Smooth muscle cell (in vitro differentiated cells): ENCODE data around the gene PTPRN2. TPM values are rescaled to one million over a fixed set of nuclear protein-coding genes. Genes with fewer than 3 reads are reported as not detected.

Experiments
- DNase-seq: peaks from one replicate; lab custom pipeline; 2025; ENCODE audit not compliant: unreplicated experiment; lab: John Stamatoyannopoulos, UW
- H2AFZ ChIP-seq: fragments of 200-600 bp; sonication (generic); 2 replicates; pipeline ENCODE4 v1.6.0; 2016; ENCODE audit warnings: antibody characterized with exemption, low read depth, mild to moderate bottlenecking
- H3F3A ChIP-seq: fragments of 200-600 bp; sonication (generic); 2 replicates; pipeline ENCODE4 v1.6.0; 2017; ENCODE audit warnings: antibody characterized with exemption, low read depth
- H3K27ac ChIP-seq: fragments of 200-600 bp; sonication (generic); 2 replicates; pipeline ENCODE4 v1.5.1; 2016; ENCODE audit warnings: low read depth, mild to moderate bottlenecking
- H3K27me3 ChIP-seq: fragments of 200-600 bp; sonication (generic); 2 replicates; pipeline ENCODE4 v1.6.1; 2016; ENCODE audit warnings: low read depth, mild to moderate bottlenecking
- H3K36me3 ChIP-seq: fragments of 200-600 bp; sonication (generic); 2 replicates; pipeline ENCODE4 v1.5.1; 2016; ENCODE audit warnings: low read depth
- H3K4me1 ChIP-seq: fragments of 200-600 bp; sonication (generic); 2 replicates; pipeline ENCODE4 v1.5.1; 2016; ENCODE audit warnings: low read depth
- H3K4me2 ChIP-seq: fragments of 200-600 bp; sonication (generic); 2 replicates; pipeline ENCODE4 v1.6.0; 2016; ENCODE audit warnings: mild to moderate bottlenecking
- H3K4me3 ChIP-seq: fragments of 200-600 bp; sonication (generic); 2 replicates; pipeline ENCODE4 v1.5.1; 2016; ENCODE audit warnings: mild to moderate bottlenecking
- H3K79me2 ChIP-seq: fragments of 200-600 bp; sonication (generic); 2 replicates; pipeline ENCODE4 v1.6.0; 2016; ENCODE audit warnings: low read depth, mild to moderate bottlenecking
- H3K9ac ChIP-seq: fragments of 200-600 bp; sonication (generic); 2 replicates; pipeline ENCODE4 v1.6.0; 2016; ENCODE audit warnings: low read depth
- H3K9me3 ChIP-seq: fragments of 200-600 bp; sonication (generic); replicated peaks from 2 replicates; pipeline ENCODE4 v1.5.1; 2016; ENCODE audit warnings: low read depth
- H4K20me1 ChIP-seq: fragments of 200-600 bp; sonication (generic); 2 replicates; pipeline ENCODE4 v1.6.0; 2016; ENCODE audit warnings: low read depth
- CTCF ChIP-seq: fragments of 200-600 bp; sonication (generic); IDR thresholded peaks from 2 replicates; pipeline ENCODE4 v1.5.1; 2017; ENCODE audit warnings: borderline replicate concordance, mild to moderate bottlenecking, antibody characterized with exemption; ENCODE audit not compliant: insufficient read depth, poor library complexity, severe bottlenecking
- WGBS: methylation state at CpG from one replicate; pipeline ENCODE4 v1.1.7; 2016; ENCODE audit warnings: low lambda C conversion rate; 5-methylcytosine and 5-hydroxymethylcytosine counted together
- polyA plus RNA-seq: library from polyadenylated mRNA; unstranded; fragments of >200 nt; fragmentation: Nextera tagmentation; extraction: Ambion mirVana; gene quantifications from 2 replicates; pipeline ENCODE4 v1.2.1, GENCODE V29; 2016
- total RNA-seq: library from RNA; depleted of rRNA; stranded (reverse); fragments of >200 nt; gene quantifications from 2 replicates; pipeline ENCODE4 v1.2.3, GENCODE V29; 2014

The PTPRN2 gene
- total and polyA plus RNA-seq, 2 experiments from 2014 or later = 0.09 to 0.87 TPM

- no peaks in the 10 kb centered on the region for H3K36me3 ChIP-seq
- H4K20me1 ChIP-seq = no peaks in the 10 kb centered on the region
- H3K9me3 ChIP-seq = no peaks in the 10 kb centered on the region
- no peak for DNase-seq
- H3K9ac ChIP-seq = no peak overlapping the region
- no peak overlapping the region for H3K4me2 ChIP-seq
- H3K79me2 ChIP-seq = no peaks in the 10 kb centered on the region
- WGBS = 86% methylated on average over 23 of the region's 23 CpGs
- H2AFZ ChIP-seq = no peak overlapping the region
- H3K27ac ChIP-seq = no peak overlapping the region
- H3K27me3 ChIP-seq = no peaks in the 10 kb centered on the region
- no peaks in the 10 kb centered on the region for H3K4me1 ChIP-seq
- no peak overlapping the region for H3K4me3 ChIP-seq
- no peak for TF ChIP-seq CTCF
- no peaks in the 10 kb centered on the region for H3F3A ChIP-seq
These were observed 335.4 kb downstream of the PTPRN2 start for GRCh38 chr7:158252081-158252836.

DNA sequence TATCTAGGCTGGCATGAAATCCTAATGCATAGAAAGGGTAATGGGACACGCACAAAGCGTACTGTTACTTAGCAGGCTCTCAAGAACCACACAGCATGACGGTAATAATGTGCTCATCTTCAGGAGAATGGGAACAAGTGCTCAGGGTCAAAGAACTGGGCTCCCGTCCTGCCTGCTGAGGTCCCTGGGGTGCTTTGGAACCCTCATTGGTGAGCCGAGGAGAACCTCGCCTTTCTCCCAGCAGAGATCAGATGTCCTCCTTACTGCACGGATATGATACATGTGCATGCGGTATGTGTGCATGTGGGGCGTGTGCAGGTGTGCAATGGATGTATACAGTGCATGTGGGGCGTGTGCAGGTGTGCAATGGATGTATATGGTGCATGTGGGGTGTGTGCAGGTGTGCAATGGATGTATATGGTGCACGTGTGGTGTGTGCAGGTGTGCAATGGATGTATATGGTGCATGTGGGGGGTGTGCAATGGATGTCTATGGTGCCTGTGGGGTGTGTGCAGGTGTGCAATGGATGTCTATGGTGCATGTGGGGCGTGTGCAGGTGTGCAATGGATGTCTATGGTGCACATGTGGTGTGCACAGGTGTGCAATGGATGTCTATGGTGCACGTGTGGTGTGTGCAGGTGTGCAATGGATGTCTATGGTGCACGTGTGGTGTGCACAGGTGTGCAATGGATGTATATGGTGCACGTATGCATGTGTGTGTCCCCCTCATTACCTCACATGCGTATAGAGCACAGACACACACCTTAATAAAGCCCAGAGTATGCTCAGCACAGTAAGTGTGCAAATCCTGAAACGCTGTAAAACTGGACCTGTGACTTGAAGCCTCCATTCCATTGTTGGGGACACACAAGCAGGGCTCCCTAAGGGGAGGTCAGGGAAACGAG, 336.3 kb downstream of the PTPRN2 start:
- Histone ChIP-seq H3K27ac (no peak overlapping the region), H3K79me2 (no peaks in the 10 kb centered on the region), H2AFZ (no peak overlapping the region), H3K4me2 (no peak overlapping the region), H3K36me3 (no peaks in the 10 kb centered on the region), H3K9me3 (no peaks in the 10 kb centered on the region), H3K27me3 (no peaks in the 10 kb centered on the region), H3K4me3 (no peak overlapping the region), H4K20me1 (no peaks in the 10 kb centered on the region), H3K9ac (no peak overlapping the region), H3K4me1 (no peaks in the 10 kb centered on the region), H3F3A (no peaks in the 10 kb centered on the region)
- TF ChIP-seq CTCF = no peak
- DNase-seq = no peak
- 89% methylated on average over 18 of the region's 18 CpGs for WGBS

DNA sequence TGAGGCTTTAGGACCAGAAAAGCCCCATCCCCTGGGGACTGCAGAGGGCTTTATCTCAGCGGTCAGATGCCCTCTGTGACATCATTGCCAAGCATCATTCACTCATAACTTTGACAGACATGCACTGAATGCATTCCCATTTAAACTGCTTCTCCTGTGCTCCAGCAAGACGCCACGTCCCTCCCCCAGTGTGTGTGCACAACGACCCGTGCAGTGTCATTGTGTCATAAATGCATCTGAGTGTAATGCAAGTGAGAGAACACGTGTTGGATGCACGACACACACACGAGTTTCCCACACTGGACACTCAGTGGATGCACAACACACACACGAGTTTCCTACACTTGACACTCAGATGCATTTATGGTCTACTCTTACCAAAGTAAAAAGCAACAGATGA, 337.9 kb downstream of the PTPRN2 start:
- no peak overlapping the region for H3K4me3 ChIP-seq
- H3K9ac ChIP-seq = no peak overlapping the region
- H3K27me3 ChIP-seq = no peaks in the 10 kb centered on the region
- TF ChIP-seq CTCF = no peak
- no peaks in the 10 kb centered on the region for H3K79me2 ChIP-seq
- 85% methylated on average over 9 of the region's 9 CpGs for WGBS
- no peaks in the 10 kb centered on the region for H3K36me3 ChIP-seq
- DNase-seq = no peak
- no peaks in the 10 kb centered on the region for H3K4me1 ChIP-seq
- H3K9me3 ChIP-seq = no peaks in the 10 kb centered on the region
- no peak overlapping the region for H3K4me2 ChIP-seq
- H3K27ac ChIP-seq = no peak overlapping the region
- H3F3A ChIP-seq = no peaks in the 10 kb centered on the region
- no peak overlapping the region for H2AFZ ChIP-seq
- H4K20me1 ChIP-seq = no peaks in the 10 kb centered on the region
